Naive thymus-derived CD4-positive, alpha-beta T cell (primary cell): ENCODE results near the gene ITGBL1. TPM values are rescaled to one million over a fixed set of nuclear protein-coding genes. Genes with fewer than 3 reads are reported as not detected.

ENCODE experiments used
- ATAC-seq: fragments of 150-1000 bp; cut with Tn5 transposase; 2 replicates; pipeline ENCODE4 v1.10.0; 2021; ENCODE audit warnings: mild to moderate bottlenecking, moderate library complexity
- CTCF ChIA-PET: fragments of 350-600 bp; sonication (Branson Sonifier 250); formaldehyde crosslinking; loops from one replicate; lab custom pipeline; 2021; ENCODE audit warnings: antibody characterized with exemption; lab: Charles Lee
- POLR2A ChIA-PET: fragments of 350-600 bp; sonication (Branson Sonifier 250); formaldehyde crosslinking; loops from one replicate; lab custom pipeline; 2021; ENCODE audit warnings: antibody characterized with exemption, inconsistent platforms; lab: Charles Lee
- DNase-seq, 9 donors: peaks; one replicate each; pipeline versions ENCODE4 v3.0.0 to v3.0.0-alpha.2; 2020 to 2022; ENCODE audit warnings: mixed read lengths in 1 of 9
- H3K27ac ChIP-seq: one replicate; pipeline ENCODE4 v1.7.0; 2013; ENCODE audit warnings: mild to moderate bottlenecking, low read depth, low read length, moderate library complexity
- H3K27me3 ChIP-seq, 2 donors: one replicate each; pipeline ENCODE4 v1.7.0; 2013; ENCODE audit warnings: low read length in 2 of 2, mild to moderate bottlenecking in 2 of 2, moderate library complexity in 2 of 2; ENCODE audit not compliant: control insufficient read depth in 2 of 2, insufficient read depth in 2 of 2
- H3K36me3 ChIP-seq, 3 experiments: 1 replicate in 2 of 3; 2 replicates in 1 of 3; pipeline ENCODE4 v1.7.0; 2013; ENCODE audit warnings: low read length in 3 of 3, mild to moderate bottlenecking in 3 of 3, moderate library complexity in 1 of 3; ENCODE audit not compliant: insufficient read depth in 3 of 3, control insufficient read depth in 2 of 3
- H3K4me1 ChIP-seq, 2 donors: one replicate each; pipeline ENCODE4 v1.7.0; 2013; ENCODE audit warnings: low read length in 2 of 2, mild to moderate bottlenecking in 2 of 2, moderate library complexity in 1 of 2; ENCODE audit not compliant: control insufficient read depth in 2 of 2, insufficient read depth in 2 of 2
- H3K4me3 ChIP-seq: 2 replicates; pipeline ENCODE4 v1.7.0; 2013; ENCODE audit warnings: mild to moderate bottlenecking, low read length
- H3K9me3 ChIP-seq, 3 experiments: 1 replicate in 2 of 3; 2 replicates in 1 of 3; pipeline ENCODE4 v1.7.0; 2013; ENCODE audit warnings: low read length in 3 of 3; ENCODE audit not compliant: control insufficient read depth in 2 of 3
- H3K27ac Mint-ChIP-seq, 9 donors: one replicate each; pipeline ENCODE4 v1.8.0; 2020 to 2022; ENCODE audit warnings: mixed read lengths in 9 of 9, mild to moderate bottlenecking in 8 of 9, moderate library complexity in 5 of 9, inconsistent platforms in 2 of 9
- H3K27me3 Mint-ChIP-seq, 5 donors: one replicate each; pipeline ENCODE4 v1.8.0; 2021 to 2022; ENCODE audit warnings: mixed read lengths in 5 of 5, mild to moderate bottlenecking in 1 of 5
- H3K36me3 Mint-ChIP-seq, 5 donors: one replicate each; pipeline ENCODE4 v1.8.0; 2020 to 2022; ENCODE audit warnings: mixed read lengths in 5 of 5, mild to moderate bottlenecking in 3 of 5, inconsistent platforms in 1 of 5
- H3K4me1 Mint-ChIP-seq, 7 donors: one replicate each; pipeline ENCODE4 v1.8.0; 2020 to 2022; ENCODE audit warnings: mixed read lengths in 7 of 7, mild to moderate bottlenecking in 3 of 7, inconsistent platforms in 1 of 7
- H3K4me3 Mint-ChIP-seq, 10 donors: one replicate each; pipeline ENCODE4 v1.8.0; 2020 to 2022; ENCODE audit warnings: mild to moderate bottlenecking in 10 of 10, mixed read lengths in 10 of 10, moderate library complexity in 6 of 10, inconsistent platforms in 2 of 10
- H3K9me3 Mint-ChIP-seq, 11 donors: one replicate each; pipeline ENCODE4 v1.8.0; 2020 to 2022; ENCODE audit warnings: mixed read lengths in 11 of 11, mild to moderate bottlenecking in 4 of 11, inconsistent platforms in 1 of 11, moderate library complexity in 1 of 11
- intact Hi-C, 2 donors: fragments of 100-400 bp; cut with micrococcal nuclease; formaldehyde crosslinking; loops; one replicate each; pipeline ENCODE4 v1.15.1; 2023
- polyA plus RNA-seq, 2 donors: library from polyadenylated mRNA; unstranded; fragments of 300-500 nt; fragmentation: Illumina TruSeq; gene quantifications; one replicate each; pipeline ENCODE4 v1.2.3, GENCODE V29; 2021
- total RNA-seq, 6 experiments: library from RNA in 5 of 6; stranded (reverse) in 5 of 6; gene quantifications; 1 replicate in 5 of 6; 2 replicates in 1 of 6; pipeline ENCODE4 v1.2.3 and lab custom pipeline; 2021 to 2026

Gene ITGBL1
- total and polyA plus RNA-seq, 7 experiments from 2014 or later, result not detected

- Mint-ChIP-seq H3K27me3 (peaks cover 0 to 7% (median under 1%) of the 10 kb centered on the region in 5 donors), H3K9me3 (peaks cover 0 to 1% (median 0%) of the 10 kb centered on the region in 11 donors), H3K36me3 (no peaks in the 10 kb centered on the region), H3K4me1 (peaks cover 0 to 4% (median 0%) of the 10 kb centered on the region in 7 donors), H3K4me3 (no peak overlapping the region), H3K27ac (no peak overlapping the region)
- H3K27ac ChIP-seq, result no peak overlapping the region
- CTCF ChIA-PET, result no interaction called here
- no peaks in the 10 kb centered on the region for H3K4me1 ChIP-seq
- POLR2A ChIA-PET, result no interaction called here
- intact Hi-C loops, result loop anchor here in 1 of 2 donors (2.0 kb wide), 1 partner anchor 15 kb away; no protein-coding TSS in a partner anchor
- ATAC-seq (no peak), DNase-seq (no peak)
- no peak overlapping the region for H3K4me3 ChIP-seq
- H3K9me3 ChIP-seq, result no peaks in the 10 kb centered on the region
- H3K27me3 ChIP-seq, result no peaks in the 10 kb centered on the region
- no peaks in the 10 kb centered on the region for H3K36me3 ChIP-seq
These were observed 187.2 kb downstream of the ITGBL1 start for GRCh38 chr13:101639711-101640110.

GRCh38 chr13:101640788-101641400 is 188.4 kb downstream of the ITGBL1 start:
- CTCF ChIA-PET, result interaction anchor here (0.8 kb wide), 1 partner anchor 14 kb away, joined by 3 read pairs; no protein-coding TSS in a partner anchor
- POLR2A ChIA-PET, result no interaction called here
- H3K27me3 Mint-ChIP-seq, result peaks cover 2 to 12% (median 5%) of the 10 kb centered on the region in 5 donors
- Histone ChIP-seq H3K4me3 (no peak overlapping the region), H3K27me3 (no peaks in the 10 kb centered on the region), H3K9me3 (no peaks in the 10 kb centered on the region), H3K36me3 (no peaks in the 10 kb centered on the region), H3K4me1 (no peaks in the 10 kb centered on the region), H3K27ac (no peak overlapping the region)
- H3K4me3 Mint-ChIP-seq, result no peak overlapping the region
- intact Hi-C loops, result no loop called here
- ATAC-seq (no peak), DNase-seq (no peak)
- peaks cover 0 to 4% (median 0%) of the 10 kb centered on the region in 7 donors for H3K4me1 Mint-ChIP-seq
- no peak overlapping the region for H3K27ac Mint-ChIP-seq
- H3K36me3 Mint-ChIP-seq, result no peaks in the 10 kb centered on the region
- peaks cover 0 to 1% (median 0%) of the 10 kb centered on the region in 11 donors for H3K9me3 Mint-ChIP-seq

GRCh38 chr13:101645871-101646270 is 193.4 kb downstream of the ITGBL1 start:
- ChIA-PET CTCF (no interaction called here), POLR2A (no interaction called here)
- ATAC-seq, result no peak
- Histone ChIP-seq H3K9me3 (no peaks in the 10 kb centered on the region), H3K4me3 (no peak overlapping the region), H3K36me3 (no peaks in the 10 kb centered on the region), H3K27me3 (no peaks in the 10 kb centered on the region), H3K4me1 (no peaks in the 10 kb centered on the region), H3K27ac (no peak overlapping the region)
- H3K4me3 Mint-ChIP-seq, result no peak overlapping the region
- DNase-seq, result no peak
- no peaks in the 10 kb centered on the region for H3K4me1 Mint-ChIP-seq
- no peak overlapping the region for H3K27ac Mint-ChIP-seq
- intact Hi-C loops, result no loop called here
- no peaks in the 10 kb centered on the region for H3K36me3 Mint-ChIP-seq
- H3K27me3 Mint-ChIP-seq, result peaks cover 0 to 21% (median 5%) of the 10 kb centered on the region in 5 donors
- H3K9me3 Mint-ChIP-seq, result peaks cover 0 to 1% (median 0%) of the 10 kb centered on the region in 11 donors

GRCh38 chr13:101647760-101648159 is 195.3 kb downstream of the ITGBL1 start:
- H3K4me1 Mint-ChIP-seq, result no peaks in the 10 kb centered on the region
- no peak overlapping the region for H3K27ac Mint-ChIP-seq
- no peaks in the 10 kb centered on the region for H3K36me3 ChIP-seq
- no peak overlapping the region for H3K27ac ChIP-seq
- H3K4me3 Mint-ChIP-seq, result no peak overlapping the region
- peaks cover 0 to 4% (median 0%) of the 10 kb centered on the region in 11 donors for H3K9me3 Mint-ChIP-seq
- ChIA-PET POLR2A (no interaction called here), CTCF (no interaction called here)
- H3K4me3 ChIP-seq, result no peak overlapping the region
- no peaks in the 10 kb centered on the region for H3K9me3 ChIP-seq
- no peaks in the 10 kb centered on the region for H3K27me3 ChIP-seq
- H3K27me3 Mint-ChIP-seq, result peaks cover 0 to 31% (median 11%) of the 10 kb centered on the region in 5 donors
- intact Hi-C loops, result no loop called here
- DNase-seq (no peak), ATAC-seq (no peak)
- H3K4me1 ChIP-seq, result no peaks in the 10 kb centered on the region
- H3K36me3 Mint-ChIP-seq, result no peaks in the 10 kb centered on the region

GRCh38 chr13:101648766-101649487 is 196.5 kb downstream of the ITGBL1 start:
- POLR2A ChIA-PET, result no interaction called here
- Mint-ChIP-seq H3K4me1 (no peaks in the 10 kb centered on the region), H3K36me3 (peaks cover 0 to 5% (median 0%) of the 10 kb centered on the region in 5 donors), H3K4me3 (no peak overlapping the region), H3K27ac (no peak overlapping the region), H3K27me3 (peaks cover 2 to 39% (median 14%) of the 10 kb centered on the region in 5 donors), H3K9me3 (peaks cover 0 to 6% (median 0%) of the 10 kb centered on the region in 11 donors)
- CTCF ChIA-PET, result interaction anchor here (0.6 kb wide), 1 partner anchor 1007 kb away, joined by 4 read pairs; no protein-coding TSS in a partner anchor
- Histone ChIP-seq H3K27me3 (no peaks in the 10 kb centered on the region), H3K4me3 (no peak overlapping the region), H3K36me3 (no peaks in the 10 kb centered on the region), H3K9me3 (no peaks in the 10 kb centered on the region), H3K27ac (no peak overlapping the region), H3K4me1 (no peaks in the 10 kb centered on the region)
- intact Hi-C loops, result no loop called here
- ATAC-seq (no peak), DNase-seq (no peak)

- Mint-ChIP-seq H3K36me3 (peaks cover 0 to 5% (median 0%) of the 10 kb centered on the region in 5 donors), H3K27me3 (peaks cover 2 to 40% (median 14%) of the 10 kb centered on the region in 5 donors), H3K9me3 (peaks cover 0 to 6% (median 0%) of the 10 kb centered on the region in 11 donors), H3K27ac (no peak overlapping the region), H3K4me1 (no peaks in the 10 kb centered on the region), H3K4me3 (no peak overlapping the region)
- DNase-seq (no peak), ATAC-seq (no peak)
- intact Hi-C loops, result no loop called here
- CTCF ChIA-PET, result no interaction called here
- POLR2A ChIA-PET, result no interaction called here
- Histone ChIP-seq H3K36me3 (no peaks in the 10 kb centered on the region), H3K4me1 (no peaks in the 10 kb centered on the region), H3K27me3 (no peaks in the 10 kb centered on the region), H3K9me3 (no peaks in the 10 kb centered on the region), H3K4me3 (no peak overlapping the region), H3K27ac (no peak overlapping the region)
These were observed 197.1 kb downstream of the ITGBL1 start for GRCh38 chr13:101649488-101650126.
